ENCODE data around the gene LRRC8A.
"Not testable (repeated sequence)": the region's sequence is repeated elsewhere in the genome, so short reads cannot be mapped to it uniquely, and the experiment has no call there.

LRRC8A gene

GRCh38 chr9:128920381-128921058 lies 38.6 kb downstream of the LRRC8A start, which contains the start of gene PHYHD1:
TSS of gene PHYHD1 (plus strand) at chr9:128920982. CDS start at chr9:128922324, 1,342 bp downstream.
- DNase-seq (ENCODE audit: low read depth in 1 of 2, low spot score in 1 of 2), result no peak

GRCh38 chr9:128921881-128922763 lies 40.2 kb downstream of the LRRC8A start:
- DNase-seq (ENCODE audit: low read depth in 1 of 2, low spot score in 1 of 2), result no peak

- DNase-seq (ENCODE audit: low read depth in 1 of 2, low spot score in 1 of 2), result no peak
Measured at GRCh38 chr9:128923493-128923883, 41.6 kb downstream of the LRRC8A start.

DNA sequence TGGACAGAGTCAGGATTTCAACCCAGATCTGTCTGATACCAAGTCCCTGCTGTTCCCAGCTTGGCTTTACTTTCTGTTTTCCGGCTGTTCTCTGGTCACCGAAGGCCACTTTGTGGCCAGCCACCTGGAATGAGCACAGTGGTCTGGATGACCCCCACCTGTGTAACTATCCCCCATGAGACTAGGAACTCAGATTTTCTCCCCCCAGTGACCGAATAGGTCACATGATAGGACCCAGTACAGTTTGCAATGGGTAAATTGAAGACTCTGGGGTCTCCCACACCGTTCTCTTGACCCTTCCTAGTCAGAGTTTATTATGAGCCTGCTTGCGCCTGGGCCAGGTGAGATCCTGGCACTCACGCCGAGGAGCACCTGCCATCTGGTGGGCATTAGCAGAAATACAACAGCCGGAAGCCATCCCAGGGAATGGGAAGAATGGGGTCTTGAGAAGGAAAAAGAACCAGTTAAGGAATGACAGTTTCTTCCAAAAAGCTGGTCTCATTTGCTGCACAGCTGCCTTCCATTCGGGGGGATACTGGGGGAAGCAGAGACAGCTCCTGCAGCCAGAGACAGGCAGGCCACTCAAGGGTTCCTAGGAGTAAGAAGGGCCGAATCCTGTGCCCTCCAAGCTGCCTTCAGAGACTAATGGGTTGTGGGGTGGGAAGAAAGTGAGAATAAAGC lies 45.9 kb downstream of the LRRC8A start:
- DNase-seq (ENCODE audit: low read depth in 1 of 2, low spot score in 1 of 2), result peak; percentile 22 to 29

DNA sequence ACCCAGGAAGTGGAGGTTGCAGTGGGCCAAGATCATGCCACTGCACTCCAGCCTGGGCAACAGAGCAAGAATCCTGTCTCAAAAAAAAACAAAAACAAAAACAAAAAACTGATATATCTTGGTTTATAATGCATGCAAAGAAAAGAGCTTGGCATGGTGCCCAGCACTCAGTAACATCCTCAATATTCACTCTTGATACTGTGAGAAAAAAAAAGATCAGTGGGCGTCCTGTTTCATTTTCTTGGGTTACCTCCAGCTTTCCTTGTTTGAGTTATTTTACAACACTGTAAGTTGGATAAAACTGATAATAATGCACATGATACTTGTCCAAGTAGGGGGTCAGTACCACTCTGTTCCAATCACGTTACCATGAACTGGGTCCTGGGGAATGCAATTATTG lies 46.7 kb downstream of the LRRC8A start:
- DNase-seq (ENCODE audit: low read depth in 1 of 2, low spot score in 1 of 2), result no peak

GRCh38 chr9:128929560-128929959 lies 47.6 kb downstream of the LRRC8A start:
- no peak for DNase-seq (ENCODE audit: low read depth in 1 of 2, low spot score in 1 of 2)

- DNase-seq (ENCODE audit: low read depth in 1 of 2, low spot score in 1 of 2), result no peak
Measured at GRCh38 chr9:128933731-128934130, 51.8 kb downstream of the LRRC8A start.

- no peak for DNase-seq (ENCODE audit: low read depth in 1 of 2, low spot score in 1 of 2)
Measured at GRCh38 chr9:128936171-128936865, 54.4 kb downstream of the LRRC8A start.

DNA sequence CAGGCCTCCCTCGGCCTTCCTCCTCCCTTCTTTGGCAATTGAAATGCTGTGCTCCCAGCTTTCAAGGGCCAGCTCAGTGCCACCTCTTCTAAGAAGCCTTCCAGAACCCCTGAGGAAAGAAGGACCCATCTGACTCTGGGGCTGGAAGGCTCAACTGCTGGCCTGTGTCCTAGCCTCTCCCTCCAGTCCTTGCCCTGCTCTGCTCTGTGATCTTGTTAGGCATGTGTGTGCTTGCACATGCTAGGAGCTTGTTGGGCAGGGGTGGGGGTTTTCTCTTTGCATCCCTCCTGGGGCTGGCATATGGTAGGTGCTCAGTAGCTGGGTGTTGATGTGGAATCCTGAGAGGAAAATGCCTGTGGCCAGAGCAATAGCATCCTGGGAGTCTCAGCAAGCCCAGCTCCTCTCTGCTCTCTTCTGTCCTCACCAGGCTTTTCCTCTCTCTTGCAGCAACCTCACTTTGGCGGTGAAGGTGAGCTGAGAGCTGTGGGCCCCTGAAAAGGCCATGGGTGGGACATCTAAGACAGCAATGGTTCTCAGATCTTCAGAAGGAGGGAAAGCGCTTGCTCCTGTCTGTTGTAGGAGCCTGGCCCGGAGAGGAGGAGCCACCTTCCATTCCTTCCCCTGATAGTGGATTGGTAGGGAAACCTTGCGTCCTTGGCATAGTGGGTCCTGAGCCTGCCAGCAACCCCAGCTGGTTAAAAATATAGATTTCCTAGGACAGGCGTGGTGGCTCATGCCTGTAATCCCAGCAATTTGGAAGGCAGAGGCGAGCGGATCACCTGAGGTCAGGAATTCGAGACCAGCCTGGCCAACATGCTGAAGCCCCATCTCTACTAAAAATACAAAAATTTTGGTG lies 55.6 kb downstream of the LRRC8A start:
- DNase-seq (ENCODE audit: low read depth in 1 of 2, low spot score in 1 of 2), result no peak

DNA sequence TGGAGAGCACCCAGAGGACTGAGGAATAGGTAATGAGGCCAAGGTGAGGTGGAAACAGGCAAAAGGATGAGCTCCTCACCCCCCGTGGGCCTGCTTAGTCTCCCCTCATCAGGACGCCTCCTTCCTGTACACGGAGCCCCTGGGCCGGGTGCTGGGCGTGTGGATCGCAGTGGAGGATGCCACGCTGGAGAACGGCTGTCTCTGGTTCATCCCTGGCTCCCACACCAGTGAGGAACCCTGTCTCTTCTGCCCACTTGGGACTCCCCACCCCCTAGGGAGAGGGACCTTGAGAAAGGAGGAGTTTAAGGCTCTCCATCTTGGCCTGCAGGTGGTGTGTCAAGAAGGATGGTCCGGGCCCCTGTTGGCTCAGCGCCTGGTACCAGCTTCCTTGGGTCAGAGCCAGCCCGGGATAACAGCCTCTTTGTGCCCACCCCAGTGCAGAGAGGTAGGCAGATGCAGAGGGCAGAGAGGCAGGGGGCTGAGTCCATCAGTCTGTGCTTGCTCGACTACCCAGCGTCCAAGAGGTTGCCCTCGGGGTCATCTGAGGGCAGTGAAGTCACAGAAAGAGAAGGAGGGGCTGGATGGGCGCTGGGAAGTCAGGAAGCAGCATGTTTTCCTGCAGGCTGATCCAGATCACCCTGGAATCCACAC lies 58.5 kb downstream of the LRRC8A start:
- DNase-seq (ENCODE audit: low read depth in 1 of 2, low spot score in 1 of 2), result no peak

DNA sequence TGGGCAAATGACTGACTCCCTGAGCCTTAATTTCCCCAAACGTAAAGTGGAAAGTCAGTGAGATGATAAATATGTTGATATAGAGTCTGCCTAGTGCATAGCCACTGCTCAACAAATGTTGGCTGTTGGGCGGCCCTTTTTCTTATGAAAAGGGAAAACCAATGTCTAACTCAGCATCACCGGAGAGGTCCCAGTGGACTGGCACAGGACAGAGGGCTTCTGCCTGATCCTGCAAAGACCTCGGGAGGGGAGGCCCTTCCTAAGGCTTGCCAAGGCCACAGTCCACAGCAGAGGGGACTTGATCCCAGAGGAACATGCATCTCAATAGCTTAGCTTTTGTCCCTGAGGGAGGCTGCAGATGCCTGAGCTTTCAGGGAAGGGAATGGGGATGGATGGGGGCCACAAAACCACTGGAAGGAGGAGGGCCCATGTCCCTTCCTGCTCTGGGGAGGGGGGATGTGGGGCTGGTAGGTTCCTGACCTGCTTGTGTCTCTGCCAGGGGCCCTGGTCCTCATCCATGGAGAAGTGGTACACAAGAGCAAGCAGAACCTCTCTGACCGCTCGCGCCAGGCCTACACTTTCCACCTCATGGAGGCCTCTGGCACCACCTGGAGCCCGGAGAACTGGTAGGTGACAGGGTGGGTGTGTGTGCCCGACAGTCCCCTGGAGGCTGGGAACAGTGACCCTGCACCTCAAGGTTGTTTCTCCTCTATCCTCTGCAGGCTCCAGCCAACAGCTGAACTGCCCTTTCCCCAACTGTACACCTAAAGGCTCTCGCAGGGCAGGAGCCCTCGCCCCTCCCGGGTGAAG lies 59.2 kb downstream of the LRRC8A start:
- DNase-seq (ENCODE audit: low read depth in 1 of 2, low spot score in 1 of 2), result no peak

DNA sequence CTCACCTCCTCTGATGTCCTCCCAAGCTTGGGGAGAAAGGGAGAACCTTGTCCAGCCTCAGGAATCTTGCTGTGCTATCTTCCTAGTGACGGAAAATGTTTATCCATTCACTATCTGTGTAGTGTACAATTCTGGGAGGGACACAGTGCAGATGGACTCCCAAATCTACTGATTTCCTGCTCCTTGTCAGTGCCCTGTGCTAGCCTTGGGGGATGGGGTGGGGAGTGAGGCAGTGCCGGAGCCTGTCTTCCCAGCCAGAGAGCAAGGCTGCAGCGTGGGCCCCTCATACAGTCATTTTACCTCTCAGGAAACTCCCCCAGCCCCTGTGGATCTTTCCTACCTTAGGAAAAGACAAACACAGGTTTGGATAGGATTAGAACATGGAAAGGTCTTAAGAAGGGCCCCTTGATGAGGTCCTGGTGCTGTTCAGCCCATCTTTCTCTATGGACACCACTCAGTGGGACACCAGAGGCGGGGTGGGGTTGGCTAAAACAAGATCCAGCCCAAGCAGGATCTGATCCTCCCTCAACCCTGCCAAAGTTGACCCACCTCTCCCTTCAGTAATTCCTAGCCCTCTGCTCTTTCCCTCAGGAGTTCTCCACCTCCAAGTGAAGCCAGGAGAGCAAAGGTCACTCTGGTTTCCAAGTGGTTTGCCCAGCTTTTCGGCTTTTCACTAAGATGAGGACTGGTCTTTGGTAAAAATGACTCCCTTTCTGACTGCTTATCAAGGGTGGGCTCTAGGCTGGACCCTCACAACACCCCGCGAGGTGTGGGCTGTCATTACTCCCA lies 62.1 kb downstream of the LRRC8A start:
- DNase-seq (ENCODE audit: low read depth in 1 of 2, low spot score in 1 of 2), result no peak

DNA sequence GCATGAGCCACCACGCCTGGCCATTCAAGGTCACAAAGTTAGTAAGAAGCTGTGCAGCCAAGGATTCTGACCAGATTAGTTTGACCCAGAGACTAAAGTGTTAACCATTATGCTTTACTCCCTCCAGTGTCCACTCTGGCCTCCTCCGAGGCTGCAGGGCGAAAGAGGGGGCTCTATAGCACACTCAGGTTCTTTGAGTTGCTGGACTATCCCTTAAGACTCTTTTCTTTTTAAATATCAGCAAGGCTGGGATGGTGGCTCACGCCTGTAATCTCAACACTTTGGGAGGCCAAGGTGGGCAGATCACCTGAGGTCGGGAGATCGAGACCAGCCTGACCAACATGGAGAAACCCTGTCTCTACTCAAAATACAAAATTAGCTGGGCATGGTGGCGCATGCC lies 63.0 kb downstream of the LRRC8A start:
- not testable (repeated sequence) for DNase-seq (ENCODE audit: low read depth in 1 of 2, low spot score in 1 of 2)

GRCh38 chr9:128945798-128946501 lies 64.0 kb downstream of the LRRC8A start:
- no peak for DNase-seq (ENCODE audit: low read depth in 1 of 2, low spot score in 1 of 2)

GRCh38 chr9:128946571-128947276 lies 64.8 kb downstream of the LRRC8A start:
- peak in 1 of 2 donors; percentile 5 for DNase-seq (ENCODE audit: low read depth in 1 of 2, low spot score in 1 of 2)

- DNase-seq (ENCODE audit: low read depth in 1 of 2, low spot score in 1 of 2), result no peak
Measured at GRCh38 chr9:128947277-128947526, 65.3 kb downstream of the LRRC8A start.
